Lung (tissue), 12 donors: ENCODE data around the gene ISOC1. TPM values are rescaled to one million over a fixed set of nuclear protein-coding genes. Genes with fewer than 3 reads are reported as not detected.

Source experiments
- ATAC-seq: fragments of 200-7000 bp; cut with Tn5 transposase; one replicate; pipeline ENCODE4 v1.9.1; 2020; ENCODE audit warnings: moderate number of reproducible peaks; ENCODE audit not compliant: insufficient read depth, low FRiP score
- DNase-seq, 3 donors: peaks; one replicate each; pipeline ENCODE4 v3.0.0-alpha.2; 2013 to 2017
- H3K27ac ChIP-seq, 2 donors: one replicate each; pipeline ENCODE4 v1.5.1; 2013; ENCODE audit warnings: mild to moderate bottlenecking in 2 of 2, moderate library complexity in 2 of 2, control low read depth in 1 of 2, inconsistent platforms in 1 of 2, low read depth in 1 of 2, low read length in 1 of 2
- H3K27me3 ChIP-seq, 3 donors: one replicate each; pipeline ENCODE4 v1.5.1; 2013; ENCODE audit warnings: low read length in 2 of 3; ENCODE audit not compliant: control insufficient read depth in 3 of 3, insufficient read depth in 3 of 3
- H3K36me3 ChIP-seq, 4 donors: one replicate each; pipeline ENCODE4 v1.5.1; 2013; ENCODE audit warnings: low read length in 4 of 4, mild to moderate bottlenecking in 1 of 4, moderate library complexity in 1 of 4; ENCODE audit not compliant: control insufficient read depth in 4 of 4, insufficient read depth in 4 of 4
- H3K4me1 ChIP-seq, 5 donors: one replicate each; pipeline ENCODE4 v1.5.1; 2013; ENCODE audit warnings: low read length in 5 of 5, mild to moderate bottlenecking in 2 of 5, moderate library complexity in 1 of 5; ENCODE audit not compliant: control insufficient read depth in 5 of 5, insufficient read depth in 5 of 5
- H3K4me3 ChIP-seq: one replicate; pipeline ENCODE4 v1.5.1; 2013; ENCODE audit warnings: mild to moderate bottlenecking, control low read depth, moderate library complexity
- H3K9ac ChIP-seq, 2 donors: one replicate each; pipeline ENCODE4 v1.5.1; 2013; ENCODE audit warnings: low read length in 2 of 2, control low read depth in 1 of 2; ENCODE audit not compliant: insufficient read depth in 1 of 2
- H3K9me3 ChIP-seq, 4 donors: one replicate each; pipeline ENCODE4 v1.5.1; 2013; ENCODE audit warnings: low read length in 3 of 4, mild to moderate bottlenecking in 1 of 4, moderate library complexity in 1 of 4; ENCODE audit not compliant: control insufficient read depth in 4 of 4, insufficient read depth in 3 of 4
- WGBS, 2 donors: extraction: QIAGEN DNeasy Blood & Tissue Kit; methylation state at CpG; one replicate each; pipeline ENCODE4 v1.1.7; 2013; 5-methylcytosine and 5-hydroxymethylcytosine counted together
- polyA plus RNA-seq, 2 donors: library from polyadenylated mRNA; stranded (reverse); fragments of 200-250 nt; gene quantifications; one replicate each; pipeline ENCODE4 v1.2.1, GENCODE V29; 2013
- total RNA-seq, 2 donors: library from RNA; depleted of rRNA in 1 of 2; stranded (reverse); fragments of >200 nt in 1 of 2; gene quantifications; one replicate each; pipeline ENCODE4 v1.2.1, GENCODE V29; 2014 to 2021
- TF ChIP-seq, protein P1 (sequence below): IDR thresholded peaks from 2 replicates; pipeline ENCODE4 v1.5.1; 2012; ENCODE audit warnings: mild to moderate bottlenecking; ENCODE audit errors: control extremely low read depth, extremely low read depth
- donor health status: control.
- donor health status: control.
- donor health status: Bipolar disorder and iron deficiency.
- donor health status: healthy.
- donor health status: DM: yes; HTN: yes; CAD: no.

Gene ISOC1
- total and polyA plus RNA-seq, 4 donors = 13.4 to 34.8 (median 17.6) TPM

DNA sequence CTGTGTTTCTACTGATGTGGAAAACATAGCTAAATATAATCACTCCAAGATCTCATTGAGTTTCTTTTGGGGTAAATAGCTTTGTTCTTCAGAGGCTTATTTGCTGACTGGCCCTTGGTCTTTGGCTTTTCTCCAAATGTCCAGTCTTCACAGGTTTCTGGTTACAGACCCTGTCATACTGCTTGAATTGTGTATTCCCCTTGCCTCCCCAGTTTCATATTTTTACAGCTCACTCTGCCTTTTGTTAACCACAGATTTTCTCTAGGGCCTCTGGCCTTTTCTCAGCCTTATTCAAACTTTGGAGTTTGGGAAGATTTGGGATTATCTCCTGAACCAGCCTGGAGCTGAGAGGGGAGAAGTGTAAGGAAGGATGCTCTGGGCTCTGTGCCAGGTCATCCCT is 23.9 kb downstream of the ISOC1 start:
- TF ChIP-seq, protein P1, sequence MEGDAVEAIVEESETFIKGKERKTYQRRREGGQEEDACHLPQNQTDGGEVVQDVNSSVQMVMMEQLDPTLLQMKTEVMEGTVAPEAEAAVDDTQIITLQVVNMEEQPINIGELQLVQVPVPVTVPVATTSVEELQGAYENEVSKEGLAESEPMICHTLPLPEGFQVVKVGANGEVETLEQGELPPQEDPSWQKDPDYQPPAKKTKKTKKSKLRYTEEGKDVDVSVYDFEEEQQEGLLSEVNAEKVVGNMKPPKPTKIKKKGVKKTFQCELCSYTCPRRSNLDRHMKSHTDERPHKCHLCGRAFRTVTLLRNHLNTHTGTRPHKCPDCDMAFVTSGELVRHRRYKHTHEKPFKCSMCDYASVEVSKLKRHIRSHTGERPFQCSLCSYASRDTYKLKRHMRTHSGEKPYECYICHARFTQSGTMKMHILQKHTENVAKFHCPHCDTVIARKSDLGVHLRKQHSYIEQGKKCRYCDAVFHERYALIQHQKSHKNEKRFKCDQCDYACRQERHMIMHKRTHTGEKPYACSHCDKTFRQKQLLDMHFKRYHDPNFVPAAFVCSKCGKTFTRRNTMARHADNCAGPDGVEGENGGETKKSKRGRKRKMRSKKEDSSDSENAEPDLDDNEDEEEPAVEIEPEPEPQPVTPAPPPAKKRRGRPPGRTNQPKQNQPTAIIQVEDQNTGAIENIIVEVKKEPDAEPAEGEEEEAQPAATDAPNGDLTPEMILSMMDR = no peak
- DNase-seq (peak in 1 of 3 donors; percentile 39), ATAC-seq (no peak)
- no peak overlapping the region for H3K9ac ChIP-seq
- peaks cover 0 to 6% (median 0%) of the 10 kb centered on the region in 5 donors for H3K4me1 ChIP-seq
- no peaks in the 10 kb centered on the region for H3K27me3 ChIP-seq
- H3K9me3 ChIP-seq = no peaks in the 10 kb centered on the region
- H3K36me3 ChIP-seq = peaks cover 0 to 9% (median 4%) of the 10 kb centered on the region in 4 donors
- H3K27ac ChIP-seq = no peak overlapping the region
- H3K4me3 ChIP-seq = no peak overlapping the region

GRCh38 chr5:129118826-129119225 is 24.3 kb downstream of the ISOC1 start:
- Histone ChIP-seq H3K27me3 (no peaks in the 10 kb centered on the region), H3K27ac (no peak overlapping the region), H3K4me1 (peaks cover 0 to 6% (median 0%) of the 10 kb centered on the region in 5 donors), H3K9me3 (no peaks in the 10 kb centered on the region), H3K9ac (no peak overlapping the region), H3K4me3 (no peak overlapping the region), H3K36me3 (peaks cover 0 to 9% (median 4%) of the 10 kb centered on the region in 4 donors)
- 84 to 86% methylated on average over 2 of the region's 2 CpGs for WGBS, 2 donors
- TF ChIP-seq, protein P1 = no peak
- no peak for DNase-seq
- ATAC-seq = no peak

GRCh38 chr5:129120158-129120581 is 25.6 kb downstream of the ISOC1 start:
- no peak for ATAC-seq
- Histone ChIP-seq H3K27ac (no peak overlapping the region), H3K36me3 (peaks cover 0 to 9% (median 4%) of the 10 kb centered on the region in 4 donors), H3K9ac (no peak overlapping the region), H3K27me3 (no peaks in the 10 kb centered on the region), H3K4me1 (peaks cover 0 to 2% (median 0%) of the 10 kb centered on the region in 5 donors), H3K4me3 (no peak overlapping the region), H3K9me3 (no peaks in the 10 kb centered on the region)
- DNase-seq = no peak
- WGBS, 2 donors = 91 to 94% methylated on average over 3 of the region's 3 CpGs
- TF ChIP-seq, protein P1 = no peak

DNA sequence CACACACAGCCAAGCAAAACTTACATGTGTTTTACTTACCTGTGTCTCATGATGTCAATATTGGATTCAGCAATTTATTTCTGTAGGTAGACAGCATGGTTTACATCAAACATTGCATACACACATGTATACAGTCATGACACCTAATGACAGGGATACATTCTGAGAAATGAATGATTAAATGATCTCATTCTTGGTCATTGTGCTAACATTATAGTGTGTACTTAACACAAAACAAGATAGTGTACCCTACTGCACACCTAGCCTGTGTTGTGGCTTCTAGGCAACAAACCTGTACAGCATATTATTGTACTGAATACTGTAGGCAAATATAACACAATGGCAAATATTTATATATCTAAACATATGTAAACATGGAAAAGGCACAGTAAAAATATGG is 28.0 kb downstream of the ISOC1 start:
- Histone ChIP-seq H3K4me3 (no peak overlapping the region), H3K9me3 (no peaks in the 10 kb centered on the region), H3K9ac (no peak overlapping the region), H3K27me3 (no peaks in the 10 kb centered on the region), H3K36me3 (peaks cover 0 to 3% (median 0%) of the 10 kb centered on the region in 4 donors), H3K4me1 (peaks cover 0 to 2% (median 0%) of the 10 kb centered on the region in 5 donors), H3K27ac (no peak overlapping the region)
- TF ChIP-seq, protein P1 = no peak
- no peak for DNase-seq
- ATAC-seq = no peak
